HCT116 (cell line): Measurements from ENCODE around the gene RTKN2. TPM values are rescaled to one million over a fixed set of nuclear protein-coding genes. Genes with fewer than 3 reads are reported as not detected.

Experiments used
- ATAC-seq: fragments of 200-7000 bp; cut with Tn5 transposase; 2 replicates; pipeline ENCODE4 v1.9.1; 2020; ENCODE audit warnings: mild to moderate bottlenecking, moderate library complexity
- BruUV-seq: library from RNA; stranded (reverse); fragments of 400-500 nt; replicated peaks from 2 replicates; lab custom pipeline; 2021; lab: Mats Ljungman, UMichigan
- CTCF ChIA-PET: fragments of 300-600 bp; sonication (Branson Sonifier 250); formaldehyde crosslinking; loops from one replicate; lab custom pipeline; 2021; ENCODE audit warnings: antibody characterized with exemption; lab: Charles Lee
- POLR2A ChIA-PET: fragments of 300-600, 350-600 bp; sonication (Branson Sonifier 250); formaldehyde crosslinking; loops from one replicate; lab custom pipeline; 2021; ENCODE audit warnings: antibody characterized with exemption; lab: Charles Lee
- RAD21 ChIA-PET, 2 experiments: fragments of 300-600 bp; sonication (Branson Sonifier 250); formaldehyde crosslinking; loops; one replicate each; lab custom pipeline; 2023; ENCODE audit warnings: low total read pairs in 2 of 2; ENCODE audit not compliant: uncharacterized antibody in 2 of 2, unreplicated experiment in 2 of 2, low non-redundant PET in 1 of 2; lab: Charles Lee
- DNase-seq: peaks from one replicate; pipeline ENCODE4 v3.0.0-alpha.2; 2010; ENCODE audit warnings: low read depth, low spot score
- H2AFZ ChIP-seq: fragments of 200-600 bp; shearing (Covaris generic), sonication (generic); 2 replicates; pipeline ENCODE4 v1.6.1; 2017; ENCODE audit warnings: low read depth, mixed run types, mixed read lengths, antibody characterized with exemption, low read length; ENCODE audit not compliant: poor library complexity, severe bottlenecking
- H3K27ac ChIP-seq: 2 replicates; pipeline ENCODE4 v1.5.1; 2012; ENCODE audit warnings: low read depth, low read length
- H3K27me3 ChIP-seq: fragments of 200-600 bp; sonication (generic); 2 replicates; pipeline ENCODE4 v1.6.1; 2016; ENCODE audit warnings: mixed run types, low read length, mixed read lengths; ENCODE audit not compliant: insufficient read depth
- H3K36me3 ChIP-seq, 2 experiments: fragments of 200-500 bp in 1 of 2; fragments of 200-600 bp in 1 of 2; sonication (Bioruptor generic) in 1 of 2; sonication (generic) in 1 of 2; 2 replicates each; pipeline versions ENCODE4 v1.5.1 to v1.6.1; 2014 to 2016; ENCODE audit warnings: low read length in 2 of 2, inconsistent platforms in 1 of 2, mixed read lengths in 1 of 2, mixed run types in 1 of 2; ENCODE audit not compliant: insufficient read depth in 2 of 2, control insufficient read depth in 1 of 2
- H3K4me1 ChIP-seq, 2 experiments: fragments of 200-600 bp in 1 of 2; sonication (generic) in 1 of 2; 2 replicates each; pipeline versions ENCODE4 v1.5.1 to v1.6.1; 2012 to 2017; ENCODE audit warnings: low read length in 2 of 2, inconsistent platforms in 1 of 2, mild to moderate bottlenecking in 1 of 2, mixed read lengths in 1 of 2, mixed run types in 1 of 2, moderate library complexity in 1 of 2; ENCODE audit not compliant: insufficient read depth in 2 of 2, control insufficient read depth in 1 of 2
- H3K4me2 ChIP-seq: fragments of 200-600 bp; sonication (generic); 2 replicates; pipeline ENCODE4 v1.6.1; 2017; ENCODE audit warnings: mixed run types, low read length, mixed read lengths
- H3K4me3 ChIP-seq, 2 experiments: fragments of 200-600 bp in 1 of 2; sonication (generic) in 1 of 2; replicated peaks in 1 of 2; 2 replicates each; pipeline ENCODE4 v1.5.1; 2011 to 2016; ENCODE audit warnings: low read length in 2 of 2, control low read depth in 1 of 2, low read depth in 1 of 2, mild to moderate bottlenecking in 1 of 2, mixed read lengths in 1 of 2, mixed run types in 1 of 2
- H3K79me2 ChIP-seq: fragments of 200-600 bp; sonication (generic); 2 replicates; pipeline ENCODE4 v1.6.1; 2017; ENCODE audit warnings: mild to moderate bottlenecking, mixed run types, low read length, moderate library complexity, mixed read lengths; ENCODE audit not compliant: insufficient read depth
- H3K9ac ChIP-seq: fragments of 200-600 bp; sonication (generic); 2 replicates; pipeline ENCODE4 v1.6.1; 2016; ENCODE audit warnings: low read length, mixed read lengths
- H3K9me2 ChIP-seq: fragments of 200-600 bp; sonication (generic), shearing (Covaris generic); 2 replicates; pipeline ENCODE4 v1.6.1; 2017; ENCODE audit warnings: mixed run types, mild to moderate bottlenecking, moderate library complexity; ENCODE audit not compliant: insufficient read depth
- H3K9me3 ChIP-seq, 2 experiments: fragments of 200-500 bp in 1 of 2; fragments of 200-600 bp in 1 of 2; sonication (Bioruptor generic) in 1 of 2; sonication (generic) in 1 of 2; 2 replicates each; pipeline ENCODE4 v1.6.1; 2014 to 2017; ENCODE audit warnings: low read length in 2 of 2, mixed read lengths in 2 of 2, inconsistent platforms in 1 of 2, low read depth in 1 of 2, mild to moderate bottlenecking in 1 of 2, mixed run types in 1 of 2, moderate library complexity in 1 of 2; ENCODE audit not compliant: control insufficient read depth in 1 of 2, insufficient read depth in 1 of 2
- H4K20me1 ChIP-seq: fragments of 200-600 bp; sonication (generic), shearing (Covaris generic); 2 replicates; pipeline ENCODE4 v1.6.1; 2017; ENCODE audit warnings: mixed run types, mild to moderate bottlenecking, moderate library complexity; ENCODE audit not compliant: insufficient read depth
- CBX3 ChIP-seq: IDR thresholded peaks from 2 replicates; pipeline ENCODE4 v1.6.1; 2012; ENCODE audit warnings: low read depth
- EGR1 ChIP-seq: IDR thresholded peaks from 2 replicates; pipeline ENCODE4 v1.6.1; 2012; ENCODE audit warnings: low read depth
- EZH2 ChIP-seq: fragments of 200-600 bp; sonication (generic); IDR thresholded peaks from 2 replicates; pipeline ENCODE4 v1.6.1; 2017; ENCODE audit warnings: antibody characterized with exemption, mixed run types
- EZH2phosphoT487 ChIP-seq: fragments of 200-600 bp; IDR thresholded peaks from 2 replicates; pipeline ENCODE4 v1.6.1; 2018; ENCODE audit warnings: antibody characterized with exemption, borderline replicate concordance
- FOSL1 ChIP-seq: IDR thresholded peaks from 2 replicates; pipeline ENCODE4 v1.6.1; 2012; ENCODE audit warnings: low read depth
- JUND ChIP-seq: IDR thresholded peaks from 2 replicates; pipeline ENCODE4 v1.6.1; 2012
- POLR2A ChIP-seq: IDR thresholded peaks from 2 replicates; pipeline ENCODE4 v1.7.0; 2011; ENCODE audit warnings: borderline replicate concordance; ENCODE audit not compliant: insufficient read depth, insufficient read length; ENCODE audit errors: extremely low read depth
- POLR2AphosphoS5 ChIP-seq: IDR thresholded peaks from 2 replicates; pipeline ENCODE4 v1.6.1; 2011; ENCODE audit warnings: mild to moderate bottlenecking, low read depth, low read length, moderate library complexity
- SIN3A ChIP-seq: IDR thresholded peaks from 2 replicates; pipeline ENCODE4 v1.6.1; 2012; ENCODE audit warnings: low read depth
- SRF ChIP-seq: IDR thresholded peaks from 2 replicates; pipeline ENCODE4 v1.6.1; 2012; ENCODE audit warnings: low read depth
- YY1 ChIP-seq: IDR thresholded peaks from 2 replicates; pipeline ENCODE4 v1.6.1; 2011; ENCODE audit warnings: low read length, low read depth, moderate library complexity, mild to moderate bottlenecking; ENCODE audit not compliant: insufficient replicate concordance; ENCODE audit errors: extremely low read depth
- ZBTB33 ChIP-seq: IDR thresholded peaks from 2 replicates; pipeline ENCODE4 v1.6.1; 2011; ENCODE audit warnings: mild to moderate bottlenecking, low read length, moderate library complexity; ENCODE audit not compliant: insufficient replicate concordance; ENCODE audit errors: extremely low read depth
- ZFX ChIP-seq: fragments of 450-650 bp; IDR thresholded peaks from 2 replicates; pipeline ENCODE4 v1.6.1; 2017
- intact Hi-C: fragments of 100-400 bp; cut with micrococcal nuclease; formaldehyde crosslinking; loops from 2 replicates; pipeline ENCODE4 v1.10.0; 2022
- total RNA-seq: library from RNA; stranded (reverse); gene quantifications from one replicate; pipeline ENCODE4 v1.2.1, GENCODE V29; 2021; ENCODE audit not compliant: unreplicated experiment
- TF ChIP-seq, protein P1 (sequence below): IDR thresholded peaks from 2 replicates; pipeline ENCODE4 v1.6.1; 2012; ENCODE audit warnings: low read depth
- TF ChIP-seq, protein P2 (sequence below): IDR thresholded peaks from 2 replicates; pipeline ENCODE4 v1.6.1; 2012

Gene RTKN2
- total RNA-seq, 1 experiment from 2014 or later: 7.9 TPM

DNA sequence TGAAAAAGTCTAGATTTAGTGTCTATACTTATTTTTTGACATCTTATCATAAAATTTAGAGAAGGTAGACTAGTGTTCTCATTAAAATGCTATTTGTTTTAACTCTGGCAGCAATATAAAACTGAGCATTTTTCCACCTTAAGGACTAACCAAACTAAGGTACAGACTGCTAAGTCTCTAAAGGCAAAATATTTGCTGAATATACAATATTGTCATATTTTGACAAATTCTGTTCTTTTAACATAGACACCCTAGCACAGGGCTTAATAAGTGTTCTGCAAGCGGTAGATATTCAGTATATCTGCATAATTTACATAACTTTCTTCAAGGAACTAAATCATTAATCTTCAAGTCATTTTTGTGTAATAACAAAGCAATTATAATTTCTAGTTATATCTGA, 8.6 kb downstream of the RTKN2 start:
- Histone ChIP-seq H3K9me2 (no peaks in the 10 kb centered on the region), H3K4me2 (no peak overlapping the region)
- CTCF ChIA-PET: no interaction called here
- no peak for TF ChIP-seq ZFX
- TF ChIP-seq, protein P1, sequence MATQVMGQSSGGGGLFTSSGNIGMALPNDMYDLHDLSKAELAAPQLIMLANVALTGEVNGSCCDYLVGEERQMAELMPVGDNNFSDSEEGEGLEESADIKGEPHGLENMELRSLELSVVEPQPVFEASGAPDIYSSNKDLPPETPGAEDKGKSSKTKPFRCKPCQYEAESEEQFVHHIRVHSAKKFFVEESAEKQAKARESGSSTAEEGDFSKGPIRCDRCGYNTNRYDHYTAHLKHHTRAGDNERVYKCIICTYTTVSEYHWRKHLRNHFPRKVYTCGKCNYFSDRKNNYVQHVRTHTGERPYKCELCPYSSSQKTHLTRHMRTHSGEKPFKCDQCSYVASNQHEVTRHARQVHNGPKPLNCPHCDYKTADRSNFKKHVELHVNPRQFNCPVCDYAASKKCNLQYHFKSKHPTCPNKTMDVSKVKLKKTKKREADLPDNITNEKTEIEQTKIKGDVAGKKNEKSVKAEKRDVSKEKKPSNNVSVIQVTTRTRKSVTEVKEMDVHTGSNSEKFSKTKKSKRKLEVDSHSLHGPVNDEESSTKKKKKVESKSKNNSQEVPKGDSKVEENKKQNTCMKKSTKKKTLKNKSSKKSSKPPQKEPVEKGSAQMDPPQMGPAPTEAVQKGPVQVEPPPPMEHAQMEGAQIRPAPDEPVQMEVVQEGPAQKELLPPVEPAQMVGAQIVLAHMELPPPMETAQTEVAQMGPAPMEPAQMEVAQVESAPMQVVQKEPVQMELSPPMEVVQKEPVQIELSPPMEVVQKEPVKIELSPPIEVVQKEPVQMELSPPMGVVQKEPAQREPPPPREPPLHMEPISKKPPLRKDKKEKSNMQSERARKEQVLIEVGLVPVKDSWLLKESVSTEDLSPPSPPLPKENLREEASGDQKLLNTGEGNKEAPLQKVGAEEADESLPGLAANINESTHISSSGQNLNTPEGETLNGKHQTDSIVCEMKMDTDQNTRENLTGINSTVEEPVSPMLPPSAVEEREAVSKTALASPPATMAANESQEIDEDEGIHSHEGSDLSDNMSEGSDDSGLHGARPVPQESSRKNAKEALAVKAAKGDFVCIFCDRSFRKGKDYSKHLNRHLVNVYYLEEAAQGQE: no peak
- TF ChIP-seq POLR2A: no peak
- no peak for TF ChIP-seq SRF
- TF ChIP-seq CBX3: no peak
- no peak for TF ChIP-seq POLR2AphosphoS5
- TF ChIP-seq YY1: no peak
- no peak for TF ChIP-seq EGR1
- TF ChIP-seq SIN3A: no peak
- TF ChIP-seq JUND: no peak
- no peak for TF ChIP-seq FOSL1
- TF ChIP-seq, protein P2, sequence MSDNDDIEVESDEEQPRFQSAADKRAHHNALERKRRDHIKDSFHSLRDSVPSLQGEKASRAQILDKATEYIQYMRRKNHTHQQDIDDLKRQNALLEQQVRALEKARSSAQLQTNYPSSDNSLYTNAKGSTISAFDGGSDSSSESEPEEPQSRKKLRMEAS: no peak
- no peak for TF ChIP-seq EZH2phosphoT487
- TF ChIP-seq EZH2: no peak
- no peak for TF ChIP-seq ZBTB33
- TF ChIP-seq, all 23 proteins: peak for 0
- no peaks in the 10 kb centered on the region for H3K27me3 ChIP-seq
- H3K27ac ChIP-seq: no peak overlapping the region
- H3K36me3 ChIP-seq: no peaks in the 10 kb centered on the region
- no peaks in the 10 kb centered on the region for H3K9me3 ChIP-seq
- ChIA-PET RAD21 (no interaction called here), POLR2A (no interaction called here)
- ATAC-seq (no peak), DNase-seq (no peak)
- no peaks in the 10 kb centered on the region for H4K20me1 ChIP-seq
- peaks cover 19% of the 10 kb centered on the region for H3K79me2 ChIP-seq
- BruUV-seq: no TSS peak
- no peak overlapping the region for H3K4me3 ChIP-seq
- intact Hi-C loops: no loop called here
- peaks cover 0 to 9% of the 10 kb centered on the region in 2 experiments; a peak in 3 of 4 replicates for H3K4me1 ChIP-seq
- no peak overlapping the region for H3K9ac ChIP-seq
- no peak overlapping the region for H2AFZ ChIP-seq
